T47D (cell line): ENCODE measurements around the gene NBEAL1.
"Not testable (repeated sequence)": the region's sequence is repeated elsewhere in the genome, so short reads cannot be mapped to it uniquely, and the experiment has no call there.

Experiments used
- DNase-seq, 2 experiments: peaks; one replicate each; pipeline versions ENCODE4 v3.0.0 to v3.0.0-alpha.2; 2011 to 2012; ENCODE audit warnings: low read depth in 1 of 2, low spot score in 1 of 2
- JUND ChIP-seq: IDR thresholded peaks from 2 replicates; pipeline ENCODE4 v1.6.1; 2012; ENCODE audit warnings: low read depth
- in situ Hi-C: cut with HindIII; loops from 2 replicates; pipeline ENCODE4 v1.10.0; 2016; ENCODE audit warnings: low sequenced_read_pairs, low pct_unique_long_range_greater_than_20kb

NBEAL1 gene

GRCh38 chr2:203019142-203019541, 4.5 kb downstream of the NBEAL1 start:
- in situ Hi-C loops = no loop called here
- no peak for TF ChIP-seq JUND
- DNase-seq = no peak

- no peak for TF ChIP-seq JUND
- DNase-seq = no peak
- in situ Hi-C loops = no loop called here
Observed at GRCh38 chr2:203021991-203022390, 7.3 kb downstream of the NBEAL1 start.

- TF ChIP-seq JUND = no peak
- DNase-seq = no peak
Observed at GRCh38 chr2:203022751-203023150, 8.1 kb downstream of the NBEAL1 start.

GRCh38 chr2:203025592-203025991, 10.9 kb downstream of the NBEAL1 start:
- DNase-seq = no peak
- in situ Hi-C loops = no loop called here
- TF ChIP-seq JUND = no peak

More at GRCh38 chr2:203022751-203023150, 8.1 kb downstream of the NBEAL1 start:
- in situ Hi-C loops = no loop called here

- no peak for TF ChIP-seq JUND
- no peak for DNase-seq
- in situ Hi-C loops = no loop called here
Observed at GRCh38 chr2:203030545-203030944, 15.9 kb downstream of the NBEAL1 start.

GRCh38 chr2:203030991-203031390, 16.3 kb downstream of the NBEAL1 start:
- DNase-seq = no peak
- TF ChIP-seq JUND = no peak
- in situ Hi-C loops = no loop called here

- TF ChIP-seq JUND = no peak
- in situ Hi-C loops = no loop called here
- DNase-seq = no peak
Observed at GRCh38 chr2:203033395-203033794, 18.7 kb downstream of the NBEAL1 start.

- TF ChIP-seq JUND = no peak
- DNase-seq = no peak
- in situ Hi-C loops = no loop called here
Observed at GRCh38 chr2:203035879-203036470, 21.3 kb downstream of the NBEAL1 start.

- in situ Hi-C loops = no loop called here
- no peak for TF ChIP-seq JUND
- DNase-seq = no peak
Observed at GRCh38 chr2:203037026-203037425, 22.4 kb downstream of the NBEAL1 start.

- no peak for DNase-seq
- in situ Hi-C loops = no loop called here
- TF ChIP-seq JUND = no peak
Observed at GRCh38 chr2:203038586-203038985, 23.9 kb downstream of the NBEAL1 start.

- in situ Hi-C loops, DNase-seq: not testable (repeated sequence)
Observed at GRCh38 chr2:203039211-203039610, 24.5 kb downstream of the NBEAL1 start.

GRCh38 chr2:203040966-203041521, 26.4 kb downstream of the NBEAL1 start:
- no peak for TF ChIP-seq JUND

GRCh38 chr2:203042178-203042577, 27.5 kb downstream of the NBEAL1 start:
- DNase-seq = no peak
- no peak for TF ChIP-seq JUND
- in situ Hi-C loops = no loop called here

More at GRCh38 chr2:203040966-203041521, 26.4 kb downstream of the NBEAL1 start:
- in situ Hi-C loops = no loop called here
- DNase-seq = no peak

- no peak for DNase-seq
- in situ Hi-C loops = no loop called here
- TF ChIP-seq JUND = no peak
Observed at GRCh38 chr2:203043226-203043625, 28.6 kb downstream of the NBEAL1 start.
